HG03060 (cell line): Measurements from ENCODE around the gene JSRP1.

Source experiments
- ATAC-seq: cut with Tn5 transposase; IDR thresholded peaks from one replicate; pipeline ENCODE4 v1.9.1; 2021; ENCODE audit warnings: low read depth, moderate number of reproducible peaks; ENCODE audit not compliant: unreplicated experiment

Gene JSRP1

DNA sequence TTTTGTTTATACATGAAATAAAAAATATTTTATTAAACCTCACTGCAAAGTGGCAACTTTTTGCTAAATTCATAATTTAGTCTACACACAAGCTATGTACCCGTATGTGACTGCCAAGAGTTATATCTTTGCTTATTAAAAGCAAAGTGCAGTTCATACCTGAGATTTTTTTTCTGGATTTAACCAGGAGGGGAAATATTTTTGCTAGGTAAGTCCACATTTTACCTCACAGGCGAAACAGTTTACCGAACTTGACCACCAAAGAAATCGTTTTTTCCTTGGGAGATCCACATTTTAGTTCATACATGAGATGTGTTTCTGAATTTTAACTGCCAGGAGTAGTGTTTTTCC, 12.2 kb upstream of the JSRP1 start:
- no peak for ATAC-seq

DNA sequence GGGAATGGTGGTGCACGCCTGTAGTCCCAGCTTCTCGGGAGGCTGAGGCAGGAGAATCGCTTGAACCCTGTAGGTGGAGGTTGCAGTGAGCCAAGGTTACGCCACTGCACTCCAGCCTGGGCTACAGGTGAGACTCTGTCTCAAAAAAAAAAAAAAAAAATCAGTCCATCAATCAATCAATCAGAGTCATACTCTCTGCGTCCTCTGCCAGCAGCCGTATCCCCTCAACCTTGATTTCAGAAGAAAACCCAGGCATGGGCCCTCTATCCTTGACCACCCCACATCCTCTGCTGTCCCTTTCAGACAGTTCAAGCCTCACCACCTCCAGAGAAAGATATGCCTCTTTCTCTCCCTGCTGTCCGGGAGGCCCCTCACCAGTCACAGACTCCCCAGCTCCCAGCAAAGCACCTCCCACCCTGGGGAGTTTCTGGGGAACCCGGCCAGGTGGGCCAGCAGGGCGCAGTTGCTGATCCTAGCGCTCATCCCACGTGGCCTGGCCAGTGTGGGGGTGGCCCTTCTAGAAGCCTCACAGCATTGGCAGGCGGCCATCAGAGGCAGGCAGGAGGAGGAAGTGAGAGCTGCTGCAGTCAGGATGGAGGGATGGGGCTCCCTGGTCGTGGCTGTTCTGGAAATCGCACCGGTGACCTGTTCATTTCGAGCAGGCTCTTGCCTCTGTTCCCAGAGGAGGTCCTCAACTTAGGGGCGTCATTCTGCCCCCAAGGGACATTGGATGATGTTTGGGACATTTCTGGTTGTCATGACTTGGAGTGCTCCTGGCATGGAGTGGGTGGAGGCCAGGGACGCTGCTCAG, 10.2 kb upstream of the JSRP1 start:
- no peak for ATAC-seq

DNA sequence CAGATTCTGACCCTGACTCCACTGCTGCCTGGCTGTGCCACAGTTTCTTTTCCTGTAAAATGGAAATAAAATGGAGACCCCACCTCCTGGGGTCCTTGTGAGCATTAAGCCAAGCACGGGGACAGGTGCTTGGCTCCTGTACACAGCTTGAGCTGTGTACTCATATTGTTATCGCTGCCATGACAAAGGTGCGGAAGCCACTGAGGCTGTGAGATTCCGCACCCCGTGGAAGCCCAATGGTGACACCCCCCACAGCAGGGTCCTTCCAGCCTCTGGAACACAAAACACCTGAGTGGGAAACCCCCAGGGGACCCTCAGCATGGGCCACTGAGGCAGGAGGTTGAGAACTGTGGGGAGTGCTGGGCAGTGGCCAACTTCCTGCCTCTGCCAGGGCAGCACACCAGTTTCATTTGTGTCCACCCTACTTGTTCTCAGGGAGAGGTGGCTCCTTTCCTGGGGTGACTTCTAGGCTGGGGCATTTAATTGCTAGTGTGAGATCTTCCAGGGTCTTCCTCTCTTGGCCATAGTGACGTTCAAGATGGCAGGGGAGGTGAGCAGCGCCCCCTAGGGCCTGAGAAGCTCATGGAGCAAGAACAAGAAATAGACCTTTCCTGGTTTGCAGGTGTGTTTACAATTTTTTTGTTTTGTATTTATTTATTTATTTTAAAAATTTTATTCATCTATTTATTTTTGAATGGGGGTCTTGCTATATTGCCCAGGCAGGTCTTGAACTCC, 5.4 kb upstream of the JSRP1 start:
- no peak for ATAC-seq

DNA sequence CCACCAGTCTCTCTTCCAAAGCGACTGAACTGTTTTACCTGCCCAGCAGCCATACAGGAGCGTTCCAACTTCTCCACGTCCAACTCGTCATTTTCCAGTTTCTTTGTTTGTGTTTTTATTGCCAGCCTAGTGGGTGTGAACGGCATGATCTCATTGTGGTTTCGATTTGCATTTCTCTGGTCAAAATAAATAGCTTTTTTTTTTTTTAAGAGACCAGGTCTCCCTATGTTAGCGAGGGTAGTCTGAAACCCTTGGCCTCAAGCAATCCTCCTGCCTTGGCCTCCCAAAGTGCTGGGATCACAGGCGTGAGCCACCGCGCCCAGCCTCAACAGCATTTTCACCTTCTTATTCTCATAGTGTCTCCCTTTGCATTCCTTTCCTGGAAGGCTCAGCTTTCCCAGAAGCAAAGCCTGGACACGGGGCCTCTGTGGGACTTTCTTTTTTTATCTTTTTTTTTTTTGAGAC, 4.2 kb upstream of the JSRP1 start:
- no peak for ATAC-seq

DNA sequence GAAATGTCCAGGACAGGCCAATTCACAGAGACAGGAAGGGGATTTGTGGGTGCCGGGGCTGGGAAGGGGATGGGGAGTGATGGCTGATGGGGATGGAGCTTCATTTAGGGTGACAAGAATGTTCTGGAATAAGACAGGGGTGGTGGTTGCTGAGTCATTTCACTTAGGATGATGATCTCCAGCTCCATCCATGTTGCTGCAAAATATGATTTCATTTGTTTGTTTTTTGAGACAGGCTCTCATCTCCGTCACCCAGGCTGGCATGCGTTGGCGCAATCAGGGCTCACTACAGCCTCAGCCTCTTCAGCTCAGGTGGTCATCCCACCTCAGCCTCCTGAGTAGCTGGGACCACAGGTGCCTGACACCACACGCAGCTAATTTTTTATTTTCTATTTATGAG, 3.1 kb upstream of the JSRP1 start:
- no peak for ATAC-seq

DNA sequence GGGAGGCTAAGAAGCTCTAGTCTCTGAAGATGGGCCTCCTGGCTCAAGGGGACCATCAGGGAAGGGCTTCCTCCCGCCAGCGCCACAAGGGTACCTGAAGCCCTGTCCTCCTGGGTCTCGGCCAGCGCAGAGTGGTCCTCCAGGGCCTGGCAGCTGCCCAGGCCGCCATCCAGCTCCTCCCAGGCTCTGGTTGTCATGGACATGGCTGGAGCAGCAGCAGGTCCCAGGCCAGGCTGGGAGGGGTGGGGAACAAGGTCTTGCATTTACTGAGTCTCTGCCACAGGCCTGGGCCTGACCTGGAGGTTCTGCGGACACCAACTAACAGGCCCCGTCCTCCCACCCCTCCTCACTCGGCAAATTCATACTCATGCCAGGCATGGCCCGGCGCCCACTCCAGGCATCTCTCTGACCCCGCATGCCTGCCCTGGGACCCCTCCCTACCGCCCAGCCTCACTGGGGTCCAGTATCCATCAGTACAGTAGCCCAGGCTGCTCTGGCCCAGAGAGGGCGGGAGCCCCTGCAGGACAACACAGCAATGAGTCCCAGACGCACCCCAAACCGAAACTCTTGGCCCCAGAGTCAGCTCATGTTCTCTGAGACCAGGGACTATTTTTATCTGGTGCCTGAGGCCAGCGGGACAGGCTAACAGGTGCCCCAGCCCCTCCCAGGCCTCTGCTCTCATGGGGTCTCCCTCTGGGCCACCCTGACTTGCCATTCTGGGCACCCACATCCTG, 938 bp downstream of the JSRP1 start:
- ATAC-seq = no peak

DNA sequence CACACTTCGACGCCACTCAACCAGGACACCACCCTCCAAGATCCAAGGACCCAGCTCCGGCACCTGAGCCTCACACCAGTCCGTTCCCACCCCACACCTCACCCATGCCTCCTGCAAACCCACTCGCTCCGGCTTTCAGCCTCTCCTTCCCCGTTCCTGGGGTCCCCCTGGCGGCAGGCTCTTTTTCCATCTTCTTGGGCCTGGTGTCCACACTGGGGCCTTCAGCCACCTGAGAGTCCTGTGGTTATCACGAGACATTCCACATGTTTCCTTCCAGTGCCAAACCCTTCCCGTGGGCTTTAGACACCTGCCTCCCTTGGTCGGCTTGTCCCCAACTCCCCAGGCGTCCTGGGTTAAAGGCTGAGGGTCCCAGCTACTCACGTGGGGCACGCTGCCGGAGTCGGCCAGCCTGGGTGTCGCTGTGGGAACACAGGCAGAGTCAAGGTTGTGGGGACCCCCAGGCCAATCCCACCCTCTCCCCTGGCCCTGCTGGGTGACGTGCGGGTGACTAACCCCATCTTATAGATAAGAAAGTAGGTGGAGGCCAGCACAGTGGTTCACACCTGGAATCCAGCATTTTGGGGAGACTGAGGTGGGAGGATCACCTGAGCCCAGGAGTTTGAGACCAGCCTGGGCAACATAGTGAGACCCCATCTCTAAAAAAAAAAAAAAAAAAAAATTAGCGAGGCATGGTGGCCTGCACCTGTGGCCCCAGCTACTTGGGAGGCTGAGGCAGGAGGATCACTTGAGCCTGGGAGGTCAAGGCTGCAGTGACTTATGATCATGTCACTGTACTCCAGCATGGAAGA, 1.9 kb downstream of the JSRP1 start:
- ATAC-seq = no peak

DNA sequence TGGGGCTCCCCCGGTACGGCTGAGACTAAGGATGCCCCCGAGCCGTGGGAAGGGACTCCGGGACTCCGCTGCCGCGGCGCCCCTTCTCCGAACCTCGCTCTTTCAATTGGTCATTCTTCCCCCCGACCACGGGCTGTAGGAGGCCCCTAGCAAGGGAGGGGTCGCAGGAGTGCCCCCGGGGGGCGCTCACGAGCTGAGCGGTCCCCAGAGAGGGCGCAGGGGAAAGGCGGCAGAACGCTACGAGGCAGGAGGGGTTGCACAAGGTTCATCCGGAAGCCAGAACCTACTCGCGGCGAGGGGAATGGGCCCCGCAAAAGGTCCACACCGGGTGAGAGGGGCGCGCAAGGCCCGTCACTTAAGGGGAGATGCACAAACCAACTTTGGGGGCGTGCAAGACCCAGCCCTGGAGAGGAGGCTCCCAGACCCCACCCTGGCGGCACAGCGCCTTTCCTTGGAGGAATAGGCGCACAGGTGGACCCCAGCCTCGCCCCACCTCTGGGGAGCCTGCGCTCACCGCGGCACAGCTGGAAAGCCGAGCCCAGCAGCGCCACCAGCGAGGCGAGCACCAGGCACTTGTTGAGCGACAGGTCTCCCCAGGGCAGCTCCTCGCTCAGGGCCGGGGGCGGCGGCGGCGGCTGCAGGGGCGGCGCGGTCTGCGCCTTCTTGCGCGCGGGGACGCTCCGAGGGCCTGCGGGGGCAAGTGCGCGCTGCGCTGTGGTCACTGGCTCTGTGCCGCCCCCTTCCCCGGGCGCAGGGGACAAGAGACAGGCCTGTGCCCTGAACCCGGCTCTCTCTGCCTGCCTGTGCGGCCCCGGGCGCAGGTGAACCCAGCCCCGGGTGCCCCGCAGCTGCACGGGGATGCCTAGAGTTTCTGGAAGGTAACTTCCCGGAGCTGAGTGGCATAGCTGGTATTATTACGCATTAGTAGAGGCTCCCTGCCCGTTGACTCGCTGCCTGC, 2.8 kb downstream of the JSRP1 start:
- no peak for ATAC-seq

DNA sequence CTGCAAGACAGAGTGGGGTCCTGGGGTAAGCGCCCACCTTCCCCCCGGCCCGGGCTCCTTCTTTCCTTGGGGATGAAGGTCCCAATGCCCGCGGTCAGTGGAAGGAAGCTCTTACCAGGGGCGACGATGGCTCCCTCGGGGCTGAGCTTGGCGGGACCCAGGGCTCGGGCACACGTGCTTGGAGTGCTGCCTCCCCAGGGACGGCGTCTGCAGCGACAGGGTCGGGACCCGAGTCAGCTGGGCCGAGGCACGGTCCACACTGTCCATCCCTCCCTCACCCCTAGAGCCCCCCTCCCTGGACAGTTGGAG, 3.5 kb downstream of the JSRP1 start:
- ATAC-seq = no peak

DNA sequence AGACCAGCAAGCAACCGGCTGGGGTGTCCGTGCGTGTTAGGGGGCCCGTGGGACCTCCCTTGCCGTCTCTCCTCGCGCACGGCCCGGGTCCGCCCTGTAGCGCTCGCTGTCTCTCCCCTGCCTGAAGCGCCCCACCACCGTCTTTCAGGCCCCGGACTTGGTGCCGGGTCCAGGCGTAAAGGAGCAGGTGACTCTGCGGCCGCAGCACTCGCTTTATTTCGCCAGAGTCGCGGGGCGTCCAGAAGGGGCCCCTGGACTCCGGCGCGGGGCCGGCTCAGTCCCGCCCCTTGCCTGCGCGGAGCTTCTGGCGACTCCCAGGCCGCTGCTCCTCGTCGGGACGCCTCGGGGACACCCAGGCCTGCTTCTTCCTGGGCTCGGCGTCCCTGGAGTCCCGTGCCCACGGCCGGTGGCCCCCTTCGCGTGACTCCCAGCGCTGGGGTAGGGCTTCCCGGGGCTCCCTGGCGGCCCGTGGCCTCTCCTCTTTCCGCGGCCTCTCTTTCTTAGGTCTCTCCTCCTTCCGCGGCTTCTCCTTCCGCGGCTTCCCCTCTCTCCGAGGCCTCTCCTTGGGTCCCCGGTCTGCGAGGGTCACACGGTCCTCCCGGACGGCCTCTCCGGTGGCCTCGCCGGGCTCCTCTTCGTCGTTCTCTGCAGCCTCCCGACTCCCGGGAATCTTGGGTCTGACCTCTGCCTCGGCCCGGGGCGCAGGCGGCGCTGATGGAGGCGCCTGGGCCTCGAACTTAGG, 4.0 kb downstream of the JSRP1 start:
- no peak for ATAC-seq

DNA sequence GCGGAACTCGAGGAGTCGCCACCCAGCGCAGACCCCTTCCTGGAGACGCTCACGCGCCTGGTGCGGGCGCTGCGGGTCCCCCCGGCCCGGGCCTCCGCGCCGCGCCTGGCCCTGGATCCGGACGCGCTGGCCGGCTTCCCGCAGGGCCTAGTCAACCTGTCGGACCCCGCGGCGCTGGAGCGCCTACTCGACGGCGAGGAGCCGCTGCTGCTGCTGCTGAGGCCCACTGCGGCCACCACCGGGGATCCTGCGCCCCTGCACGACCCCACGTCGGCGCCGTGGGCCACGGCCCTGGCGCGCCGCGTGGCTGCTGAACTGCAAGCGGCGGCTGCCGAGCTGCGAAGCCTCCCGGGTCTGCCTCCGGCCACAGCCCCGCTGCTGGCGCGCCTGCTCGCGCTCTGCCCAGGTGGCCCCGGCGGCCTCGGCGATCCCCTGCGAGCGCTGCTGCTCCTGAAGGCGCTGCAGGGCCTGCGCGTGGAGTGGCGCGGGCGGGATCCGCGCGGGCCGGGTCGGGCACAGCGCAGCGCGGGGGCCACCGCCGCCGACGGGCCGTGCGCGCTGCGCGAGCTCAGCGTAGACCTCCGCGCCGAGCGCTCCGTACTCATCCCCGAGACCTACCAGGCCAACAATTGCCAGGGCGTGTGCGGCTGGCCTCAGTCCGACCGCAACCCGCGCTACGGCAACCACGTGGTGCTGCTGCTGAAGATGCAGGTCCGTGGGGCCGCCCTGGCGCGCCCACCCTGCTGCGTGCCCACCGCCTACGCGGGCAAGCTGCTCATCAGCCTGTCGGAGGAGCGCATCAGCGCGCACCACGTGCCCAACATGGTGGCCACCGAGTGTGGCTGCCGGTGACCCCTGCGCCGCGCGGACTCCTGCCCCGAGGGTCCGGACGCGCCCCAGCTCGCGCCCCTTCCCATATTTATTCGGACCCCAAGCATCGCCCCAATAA, 4.8 kb downstream of the JSRP1 start:
- ATAC-seq = no peak

DNA sequence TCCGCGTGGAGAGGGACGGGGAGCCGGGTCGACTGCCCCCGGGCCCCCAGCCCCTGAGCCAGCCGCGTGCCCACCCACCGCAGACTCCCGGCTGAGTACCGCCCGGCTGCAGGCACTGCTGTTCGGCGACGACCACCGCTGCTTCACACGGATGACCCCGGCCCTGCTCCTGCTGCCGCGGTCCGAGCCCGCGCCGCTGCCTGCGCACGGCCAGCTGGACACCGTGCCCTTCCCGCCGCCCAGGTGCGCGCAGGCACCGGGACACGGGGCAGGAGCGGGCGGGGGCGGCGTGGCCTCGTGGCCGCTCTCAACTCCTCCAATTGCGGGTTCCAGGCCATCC, 5.5 kb downstream of the JSRP1 start:
- ATAC-seq = no peak

DNA sequence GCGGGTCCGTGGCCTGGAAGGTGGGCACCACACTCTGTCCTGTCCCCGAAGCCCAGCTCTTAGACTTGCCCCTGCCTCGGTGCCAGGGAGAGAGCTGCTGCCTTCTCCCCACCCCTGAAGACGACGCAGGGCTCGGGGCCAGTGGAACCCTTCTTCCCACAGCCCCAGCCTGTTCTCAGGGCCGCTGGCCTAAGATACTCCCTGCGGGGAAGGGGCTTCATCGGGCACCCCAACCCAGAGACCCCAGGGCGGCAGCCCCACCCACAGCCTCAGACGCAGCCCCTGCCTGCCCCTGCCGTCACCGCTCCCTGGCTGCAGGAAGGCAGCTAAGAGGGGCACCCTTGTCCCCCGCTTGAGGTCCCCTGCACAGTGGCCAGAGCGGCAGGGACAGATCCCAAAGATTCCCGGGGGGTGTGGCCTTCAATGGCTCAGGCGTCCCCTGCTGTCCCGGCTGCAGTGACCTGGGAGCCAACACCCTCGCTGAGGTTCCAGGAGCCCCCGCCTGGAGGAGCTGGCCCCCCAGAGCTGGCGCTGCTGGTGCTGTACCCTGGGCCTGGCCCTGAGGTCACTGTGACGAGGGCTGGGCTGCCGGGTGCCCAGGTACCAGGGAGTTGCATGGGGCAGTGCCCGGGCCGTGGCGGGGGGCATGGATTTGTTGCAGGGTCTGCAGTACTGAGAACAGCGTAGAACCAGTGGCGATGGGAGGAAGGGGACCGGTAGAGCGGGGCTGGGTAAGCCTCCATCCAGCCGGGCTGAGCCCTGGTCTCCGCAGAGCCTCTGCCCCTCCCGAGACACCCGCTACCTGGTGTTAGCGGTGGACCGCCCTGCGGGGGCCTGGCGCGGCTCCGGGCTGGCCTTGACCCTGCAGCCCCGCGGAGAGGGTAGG, 6.1 kb downstream of the JSRP1 start:
- no peak for ATAC-seq

DNA sequence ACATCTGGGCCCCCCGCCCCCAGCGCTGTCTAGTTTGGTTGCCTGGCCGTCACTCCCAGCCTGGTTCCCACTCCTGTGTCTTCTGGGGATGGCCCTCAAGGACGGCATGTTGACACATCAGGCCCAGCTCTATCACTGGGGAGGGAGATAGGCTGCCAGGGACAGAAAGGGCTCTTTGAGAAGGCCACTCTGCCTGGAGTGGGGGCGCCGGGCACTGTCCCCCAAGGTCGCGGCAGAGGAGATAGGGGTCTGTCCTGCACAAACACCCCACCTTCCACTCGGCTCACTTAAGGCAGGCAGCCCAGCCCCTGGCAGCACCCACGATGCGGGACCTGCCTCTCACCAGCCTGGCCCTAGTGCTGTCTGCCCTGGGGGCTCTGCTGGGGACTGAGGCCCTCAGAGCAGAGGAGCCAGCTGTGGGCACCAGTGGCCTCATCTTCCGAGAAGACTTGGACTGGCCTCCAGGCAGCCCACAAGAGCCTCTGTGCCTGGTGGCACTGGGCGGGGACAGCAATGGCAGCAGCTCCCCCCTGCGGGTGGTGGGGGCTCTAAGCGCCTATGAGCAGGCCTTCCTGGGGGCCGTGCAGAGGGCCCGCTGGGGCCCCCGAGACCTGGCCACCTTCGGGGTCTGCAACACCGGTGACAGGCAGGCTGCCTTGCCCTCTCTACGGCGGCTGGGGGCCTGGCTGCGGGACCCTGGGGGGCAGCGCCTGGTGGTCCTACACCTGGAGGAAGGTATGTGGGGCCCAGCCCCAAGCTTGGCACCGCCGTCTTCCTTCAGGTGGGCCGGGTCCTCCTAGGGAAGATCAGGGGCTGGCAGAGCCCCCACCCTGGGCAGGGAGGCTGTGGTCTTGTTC, 7.0 kb downstream of the JSRP1 start, which contains the start of gene AMH:
TSS of gene AMH (plus strand) at position 314 of the 857 bp plus-strand sequence. CDS start at position 324, 10 bp downstream.
- ATAC-seq = no peak

DNA sequence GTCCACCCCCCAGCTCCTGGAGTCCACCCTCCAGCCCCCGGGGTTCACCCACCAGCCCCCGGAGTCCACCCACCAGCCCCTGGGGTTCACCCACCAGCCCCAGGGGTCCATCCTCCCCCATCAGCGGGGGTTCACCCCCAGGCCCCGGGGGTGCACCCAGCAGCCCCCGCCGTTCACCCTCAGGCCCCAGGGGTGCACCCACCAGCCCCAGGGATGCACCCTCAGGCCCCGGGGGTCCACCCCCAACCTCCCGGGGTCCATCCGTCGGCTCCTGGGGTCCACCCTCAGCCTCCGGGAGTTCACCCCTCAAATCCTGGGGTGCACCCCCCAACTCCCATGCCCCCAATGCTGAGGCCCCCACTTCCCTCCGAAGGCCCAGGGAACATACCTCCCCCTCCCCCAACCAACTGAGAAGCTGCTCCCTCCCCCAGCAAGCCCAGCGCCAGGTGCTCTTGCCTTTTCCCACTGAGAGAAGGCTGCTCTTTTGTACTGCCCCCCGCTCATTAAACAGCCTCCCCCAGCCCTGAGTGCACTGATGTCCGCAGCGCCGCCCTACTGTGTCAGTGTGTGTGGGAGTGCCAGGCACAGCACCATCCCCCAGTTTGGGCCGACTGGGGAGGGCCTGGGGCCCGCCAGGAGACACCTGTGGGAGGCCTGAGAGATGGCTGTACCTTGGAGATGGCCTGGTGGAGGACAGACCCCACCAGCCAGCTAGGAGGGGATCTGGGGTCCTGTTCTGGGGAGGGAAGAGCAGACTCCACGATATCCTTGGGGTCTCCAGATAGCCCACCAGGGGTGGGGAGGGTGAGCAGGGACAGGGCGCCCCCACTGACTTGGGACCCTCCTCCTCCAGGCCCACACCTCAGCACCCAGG, 7.8 kb downstream of the JSRP1 start:
- ATAC-seq = no peak
